ENCODE results near the gene BCAR1.

BCAR1 gene

GRCh38 chr16:75251280-75252048 is at the start of gene BCAR1:
TSS of gene BCAR1 (minus strand) at chr16:75251624. CDS start at chr16:75251482, 142 bp downstream.
- Histone ChIP-seq H3K9me3 (ENCODE audit: control insufficient read depth, insufficient read depth, low read length) (no peaks in the 10 kb centered on the region), H3K9ac (ENCODE audit: low read depth, low read length) (peak within 1 kb of the TSS; percentile 77), H3K36me3 (ENCODE audit: insufficient read depth, low read length) (no peaks in the 10 kb centered on the region), H3K4me1 (ENCODE audit: insufficient read depth, low read length) (peaks cover 71% of the 10 kb centered on the region)

- H3K9ac ChIP-seq (ENCODE audit: low read depth, low read length) = no peak overlapping the region
- no peaks in the 10 kb centered on the region for H3K4me1 ChIP-seq (ENCODE audit: insufficient read depth, low read length)
- H3K9me3 ChIP-seq (ENCODE audit: control insufficient read depth, insufficient read depth, low read length) = no peaks in the 10 kb centered on the region
- peaks cover 9% of the 10 kb centered on the region for H3K36me3 ChIP-seq (ENCODE audit: insufficient read depth, low read length)
These were observed 46.8 kb upstream of the BCAR1 start for GRCh38 chr16:75298267-75298666.

GRCh38 chr16:75296606-75297005 is 45.2 kb upstream of the BCAR1 start:
- Histone ChIP-seq H3K36me3 (ENCODE audit: insufficient read depth, low read length) (peaks cover 17% of the 10 kb centered on the region), H3K9ac (ENCODE audit: low read depth, low read length) (no peak overlapping the region), H3K4me1 (ENCODE audit: insufficient read depth, low read length) (no peaks in the 10 kb centered on the region), H3K9me3 (ENCODE audit: control insufficient read depth, insufficient read depth, low read length) (no peaks in the 10 kb centered on the region)

GRCh38 chr16:75294773-75295459 is 43.5 kb upstream of the BCAR1 start:
- peaks cover 17% of the 10 kb centered on the region for H3K36me3 ChIP-seq (ENCODE audit: insufficient read depth, low read length)
- H3K9ac ChIP-seq (ENCODE audit: low read depth, low read length) = no peak overlapping the region
- no peaks in the 10 kb centered on the region for H3K9me3 ChIP-seq (ENCODE audit: control insufficient read depth, insufficient read depth, low read length)
- H3K4me1 ChIP-seq (ENCODE audit: insufficient read depth, low read length) = no peaks in the 10 kb centered on the region

GRCh38 chr16:75293772-75294171 is 42.3 kb upstream of the BCAR1 start:
- Histone ChIP-seq H3K9me3 (ENCODE audit: control insufficient read depth, insufficient read depth, low read length) (no peaks in the 10 kb centered on the region), H3K4me1 (ENCODE audit: insufficient read depth, low read length) (no peaks in the 10 kb centered on the region), H3K9ac (ENCODE audit: low read depth, low read length) (no peak overlapping the region), H3K36me3 (ENCODE audit: insufficient read depth, low read length) (peaks cover 22% of the 10 kb centered on the region)

- H3K4me1 ChIP-seq (ENCODE audit: insufficient read depth, low read length) = no peaks in the 10 kb centered on the region
- no peaks in the 10 kb centered on the region for H3K9me3 ChIP-seq (ENCODE audit: control insufficient read depth, insufficient read depth, low read length)
- peaks cover 22% of the 10 kb centered on the region for H3K36me3 ChIP-seq (ENCODE audit: insufficient read depth, low read length)
- H3K9ac ChIP-seq (ENCODE audit: low read depth, low read length) = no peak overlapping the region
These were observed 41.7 kb upstream of the BCAR1 start for GRCh38 chr16:75293173-75293572.

GRCh38 chr16:75292691-75293090 is 41.3 kb upstream of the BCAR1 start:
- peaks cover 22% of the 10 kb centered on the region for H3K36me3 ChIP-seq (ENCODE audit: insufficient read depth, low read length)

GRCh38 chr16:75289189-75289588 is 37.8 kb upstream of the BCAR1 start:
- H3K9me3 ChIP-seq (ENCODE audit: control insufficient read depth, insufficient read depth, low read length) = no peaks in the 10 kb centered on the region; the same call in 1 of the 2 replicates
- no peaks in the 10 kb centered on the region for H3K4me1 ChIP-seq (ENCODE audit: insufficient read depth, low read length)
- H3K9ac ChIP-seq (ENCODE audit: low read depth, low read length) = no peak overlapping the region
- peaks cover 16% of the 10 kb centered on the region for H3K36me3 ChIP-seq (ENCODE audit: insufficient read depth, low read length)

More at GRCh38 chr16:75292691-75293090, 41.3 kb upstream of the BCAR1 start:
- Histone ChIP-seq H3K9me3 (ENCODE audit: control insufficient read depth, insufficient read depth, low read length) (no peaks in the 10 kb centered on the region), H3K9ac (ENCODE audit: low read depth, low read length) (no peak overlapping the region), H3K4me1 (ENCODE audit: insufficient read depth, low read length) (no peaks in the 10 kb centered on the region)

- H3K9me3 ChIP-seq (ENCODE audit: control insufficient read depth, insufficient read depth, low read length) = no peaks in the 10 kb centered on the region; the same call in 1 of the 2 replicates
- peaks cover 16% of the 10 kb centered on the region for H3K36me3 ChIP-seq (ENCODE audit: insufficient read depth, low read length)
- no peak overlapping the region for H3K9ac ChIP-seq (ENCODE audit: low read depth, low read length)
- H3K4me1 ChIP-seq (ENCODE audit: insufficient read depth, low read length) = no peaks in the 10 kb centered on the region
These were observed 37.2 kb upstream of the BCAR1 start for GRCh38 chr16:75288596-75289120.

GRCh38 chr16:75288181-75288580 is 36.8 kb upstream of the BCAR1 start:
- no peaks in the 10 kb centered on the region for H3K4me1 ChIP-seq (ENCODE audit: insufficient read depth, low read length)
- H3K9me3 ChIP-seq (ENCODE audit: control insufficient read depth, insufficient read depth, low read length) = no peaks in the 10 kb centered on the region; the same call in 1 of the 2 replicates
- H3K36me3 ChIP-seq (ENCODE audit: insufficient read depth, low read length) = peaks cover 16% of the 10 kb centered on the region
- H3K9ac ChIP-seq (ENCODE audit: low read depth, low read length) = no peak overlapping the region

- H3K4me1 ChIP-seq (ENCODE audit: insufficient read depth, low read length) = no peaks in the 10 kb centered on the region
- no peaks in the 10 kb centered on the region; the same call in 1 of the 2 replicates for H3K9me3 ChIP-seq (ENCODE audit: control insufficient read depth, insufficient read depth, low read length)
- peaks cover 11% of the 10 kb centered on the region for H3K36me3 ChIP-seq (ENCODE audit: insufficient read depth, low read length)
- no peak overlapping the region for H3K9ac ChIP-seq (ENCODE audit: low read depth, low read length)
These were observed 36.3 kb upstream of the BCAR1 start for GRCh38 chr16:75287708-75288107.

- H3K9me3 ChIP-seq (ENCODE audit: control insufficient read depth, insufficient read depth, low read length) = no peaks in the 10 kb centered on the region; the same call in 1 of the 2 replicates
- no peaks in the 10 kb centered on the region for H3K4me1 ChIP-seq (ENCODE audit: insufficient read depth, low read length)
- H3K36me3 ChIP-seq (ENCODE audit: insufficient read depth, low read length) = peaks cover 7% of the 10 kb centered on the region
- no peak overlapping the region for H3K9ac ChIP-seq (ENCODE audit: low read depth, low read length)
These were observed 35.0 kb upstream of the BCAR1 start for GRCh38 chr16:75286389-75286788.

GRCh38 chr16:75282466-75283281 is 31.2 kb upstream of the BCAR1 start:
- peaks cover 3% of the 10 kb centered on the region; the same call in 1 of the 2 replicates for H3K36me3 ChIP-seq (ENCODE audit: insufficient read depth, low read length)
- H3K4me1 ChIP-seq (ENCODE audit: insufficient read depth, low read length) = no peaks in the 10 kb centered on the region
- no peak overlapping the region for H3K9ac ChIP-seq (ENCODE audit: low read depth, low read length)
- H3K9me3 ChIP-seq (ENCODE audit: control insufficient read depth, insufficient read depth, low read length) = no peaks in the 10 kb centered on the region; the same call in 1 of the 2 replicates

- H3K36me3 ChIP-seq (ENCODE audit: insufficient read depth, low read length) = peaks cover 3% of the 10 kb centered on the region; the same call in 1 of the 2 replicates
- no peaks in the 10 kb centered on the region; the same call in 1 of the 2 replicates for H3K9me3 ChIP-seq (ENCODE audit: control insufficient read depth, insufficient read depth, low read length)
- no peak overlapping the region for H3K9ac ChIP-seq (ENCODE audit: low read depth, low read length)
- no peaks in the 10 kb centered on the region for H3K4me1 ChIP-seq (ENCODE audit: insufficient read depth, low read length)
These were observed 30.4 kb upstream of the BCAR1 start for GRCh38 chr16:75281826-75282225.

Measured in ES-I3 (cell line).